Measurements from ENCODE around the gene RNF148.

RNF148 gene, protein sequence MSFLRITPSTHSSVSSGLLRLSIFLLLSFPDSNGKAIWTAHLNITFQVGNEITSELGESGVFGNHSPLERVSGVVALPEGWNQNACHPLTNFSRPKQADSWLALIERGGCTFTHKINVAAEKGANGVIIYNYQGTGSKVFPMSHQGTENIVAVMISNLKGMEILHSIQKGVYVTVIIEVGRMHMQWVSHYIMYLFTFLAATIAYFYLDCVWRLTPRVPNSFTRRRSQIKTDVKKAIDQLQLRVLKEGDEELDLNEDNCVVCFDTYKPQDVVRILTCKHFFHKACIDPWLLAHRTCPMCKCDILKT

DNA sequence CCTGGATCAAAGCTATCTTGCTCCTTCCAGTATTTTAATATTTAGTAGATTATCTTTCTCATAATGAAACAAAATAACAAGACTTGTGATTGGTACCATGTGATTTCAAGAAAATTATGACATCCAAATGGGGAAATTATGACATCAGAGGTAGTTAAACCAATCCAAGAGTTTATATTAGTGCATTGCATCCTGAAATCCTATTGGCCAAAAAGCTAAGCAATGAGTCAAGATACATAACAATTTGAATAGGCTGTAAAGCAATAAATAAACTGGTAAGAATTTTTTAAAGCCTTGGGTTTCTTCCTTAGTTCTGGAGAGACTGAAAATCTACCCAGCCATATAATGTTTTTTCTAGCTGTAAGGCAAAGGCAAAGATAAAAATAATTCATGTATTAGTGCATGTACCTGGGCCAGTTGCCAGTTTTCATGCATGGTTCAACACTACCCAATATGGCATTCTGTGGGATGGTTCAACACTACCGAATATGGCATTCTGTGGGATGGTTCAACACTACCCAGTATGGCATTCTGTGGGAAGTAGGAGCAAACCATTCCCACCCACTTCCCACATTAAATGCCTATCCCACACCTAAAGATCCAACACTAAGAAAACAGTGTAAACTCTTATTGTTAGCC, at the start of gene RNF148:
TSS of gene RNF148 (minus strand) at position 51 of the 639 bp plus-strand sequence. CDS start 172 bp downstream, outside the sequence.
- DNase-seq, result no peak

DNA sequence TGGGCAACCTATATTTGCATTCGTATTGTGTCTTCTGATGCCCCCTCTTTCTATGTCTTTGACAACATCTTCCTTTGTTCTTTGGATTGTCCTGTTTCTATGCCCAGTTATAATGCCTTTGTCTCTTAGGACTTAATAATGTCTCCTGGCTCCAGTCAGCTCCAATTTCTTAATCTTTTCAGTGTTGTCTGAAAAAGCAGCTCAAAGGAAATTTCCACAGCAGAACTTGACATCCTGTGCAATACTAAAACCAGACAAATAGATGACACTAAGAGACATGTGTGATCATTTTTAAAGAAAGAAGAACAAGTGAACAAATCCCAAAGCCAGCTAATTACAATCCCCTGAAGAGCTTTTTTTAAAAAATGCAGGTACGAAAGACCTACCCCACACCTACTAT, 47.7 kb upstream of the RNF148 start:
- DNase-seq, result no peak

DNA sequence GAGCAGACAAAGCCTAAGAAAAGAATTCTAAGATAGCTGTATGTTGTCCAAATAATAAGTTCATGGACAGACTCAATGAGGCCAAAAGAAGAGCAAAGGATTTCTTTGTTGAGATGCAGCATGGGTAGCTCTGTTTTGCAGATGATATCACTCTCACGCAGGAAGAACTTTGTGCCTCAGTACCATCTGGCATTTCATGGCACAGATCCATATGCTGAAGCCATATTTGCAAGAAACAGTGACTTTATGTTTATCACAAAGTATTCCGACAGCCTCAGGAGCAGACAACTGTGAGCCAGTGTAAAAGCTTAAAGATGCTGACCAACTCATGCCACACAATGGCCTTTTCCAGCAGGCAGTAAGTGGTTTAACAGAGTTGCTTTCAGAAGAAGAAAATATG, 45.5 kb upstream of the RNF148 start:
- DNase-seq, result no peak

GRCh38 chr7:122746948-122747347, 44.2 kb upstream of the RNF148 start:
- DNase-seq, result no peak

DNA sequence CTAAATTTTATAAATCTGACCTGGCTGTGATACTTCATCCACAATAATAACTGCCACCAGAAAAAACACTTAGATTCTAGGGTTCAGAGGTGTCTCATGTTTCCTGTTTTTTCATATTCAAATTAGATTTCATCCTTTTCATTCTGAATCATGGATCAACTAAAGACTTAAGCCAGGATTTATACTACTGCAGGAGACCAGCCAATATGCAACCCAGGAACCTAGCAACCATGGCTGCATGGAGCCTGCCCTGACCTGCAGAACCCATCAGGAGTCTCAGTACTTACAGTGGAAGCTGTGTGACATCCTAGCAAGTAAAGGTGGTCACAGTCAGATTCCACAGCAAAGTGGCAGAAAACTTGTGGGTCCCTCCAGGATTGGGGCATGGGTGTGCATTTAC, 40.5 kb upstream of the RNF148 start:
- no peak for DNase-seq

DNA sequence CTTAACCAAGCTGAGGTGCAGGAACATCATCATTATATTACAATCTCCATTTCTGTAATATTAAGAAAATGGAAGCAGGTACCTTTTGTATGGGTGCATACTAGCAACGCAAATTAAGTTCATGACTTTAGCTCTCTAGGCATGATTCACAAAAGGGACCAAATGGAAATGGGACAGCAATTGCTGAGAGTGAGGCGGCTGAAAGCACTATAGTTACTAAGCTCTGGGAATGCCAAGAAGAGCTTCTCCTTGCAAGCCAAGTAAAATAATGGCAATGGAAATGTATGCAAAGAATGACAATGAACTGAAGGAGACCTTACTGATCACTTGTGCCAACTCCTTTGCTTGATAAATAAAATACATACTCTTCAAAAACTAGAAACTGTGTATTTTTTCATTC, 36.2 kb upstream of the RNF148 start:
- no peak for DNase-seq

DNA sequence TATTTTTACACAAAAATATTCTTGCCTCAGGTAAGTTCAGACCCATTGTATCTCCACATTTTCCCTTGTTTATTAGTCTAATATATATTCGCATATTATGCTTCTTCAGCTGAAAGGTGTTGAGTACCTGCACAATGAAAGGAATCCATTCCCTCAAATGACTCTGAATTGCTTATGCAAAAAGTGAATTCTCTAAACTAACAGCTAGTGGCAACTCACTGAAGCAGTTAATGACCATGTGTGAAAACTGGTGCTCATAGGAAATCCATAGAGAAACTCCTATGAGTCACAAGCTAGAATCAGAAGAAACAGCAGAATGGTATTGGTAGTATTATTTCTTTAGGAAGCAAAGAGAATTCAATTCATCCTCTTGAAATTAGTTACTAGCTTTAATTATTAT, 33.5 kb upstream of the RNF148 start:
- DNase-seq, result no peak

DNA sequence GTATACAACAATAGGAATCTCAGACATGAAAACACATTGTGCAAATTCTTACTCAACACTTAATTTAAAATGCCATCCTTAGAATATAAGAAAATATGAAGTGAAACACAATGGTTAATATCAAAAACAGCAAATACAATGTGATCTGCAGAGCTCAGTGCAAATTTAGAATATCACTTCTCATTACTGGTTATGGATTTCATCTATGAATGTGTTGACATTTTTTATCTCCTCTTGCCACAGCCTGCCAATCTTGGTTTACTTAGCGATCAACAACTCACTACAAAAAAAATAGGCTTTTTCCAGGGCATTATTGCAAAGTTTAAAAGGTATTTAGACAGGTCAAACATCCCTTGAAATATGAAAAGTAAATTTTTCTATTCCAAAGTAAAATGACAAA, 25.0 kb upstream of the RNF148 start:
- DNase-seq, result no peak

DNA sequence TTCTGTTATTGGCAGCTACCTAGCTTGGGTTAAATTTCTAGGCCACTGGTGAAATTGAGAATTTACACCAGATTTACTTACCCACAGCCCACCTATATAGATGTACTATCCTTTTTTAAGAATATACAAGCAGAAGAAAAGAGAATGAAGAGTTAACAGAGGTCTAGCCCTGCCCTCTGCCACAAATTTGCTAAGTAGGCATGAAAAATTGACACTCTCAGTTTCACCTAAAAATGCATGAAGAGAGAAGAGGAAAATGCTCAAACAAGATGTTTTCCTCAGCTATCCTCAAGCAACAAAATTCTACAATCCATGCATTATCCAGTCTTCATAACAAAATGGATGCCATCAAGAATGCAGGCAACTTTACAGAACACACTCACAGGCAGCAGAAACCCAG, 24.6 kb upstream of the RNF148 start:
- no peak for DNase-seq

DNA sequence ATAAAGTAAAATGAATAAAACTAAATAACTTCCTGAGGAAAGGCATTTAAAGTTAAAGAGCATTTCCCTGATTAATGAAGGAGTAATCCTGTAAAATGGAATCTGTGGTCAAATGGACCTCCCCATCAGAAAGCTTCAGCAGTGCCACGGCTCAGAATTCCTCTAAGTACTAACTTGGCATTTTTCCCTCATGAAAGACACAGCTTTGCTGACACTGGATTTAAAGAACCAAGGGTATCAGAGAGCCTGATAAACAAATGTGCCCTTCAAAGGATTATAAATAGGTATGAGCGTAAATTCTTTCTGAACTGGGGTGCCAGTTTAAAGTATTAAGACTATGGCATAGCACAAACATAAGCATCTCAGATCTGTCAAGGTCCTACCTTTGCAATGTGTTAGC, 24.2 kb upstream of the RNF148 start:
- no peak for DNase-seq

GRCh38 chr7:122724366-122724765, 21.6 kb upstream of the RNF148 start:
- DNase-seq, result no peak

GRCh38 chr7:122719010-122719578, 16.4 kb upstream of the RNF148 start:
- no peak for DNase-seq

DNA sequence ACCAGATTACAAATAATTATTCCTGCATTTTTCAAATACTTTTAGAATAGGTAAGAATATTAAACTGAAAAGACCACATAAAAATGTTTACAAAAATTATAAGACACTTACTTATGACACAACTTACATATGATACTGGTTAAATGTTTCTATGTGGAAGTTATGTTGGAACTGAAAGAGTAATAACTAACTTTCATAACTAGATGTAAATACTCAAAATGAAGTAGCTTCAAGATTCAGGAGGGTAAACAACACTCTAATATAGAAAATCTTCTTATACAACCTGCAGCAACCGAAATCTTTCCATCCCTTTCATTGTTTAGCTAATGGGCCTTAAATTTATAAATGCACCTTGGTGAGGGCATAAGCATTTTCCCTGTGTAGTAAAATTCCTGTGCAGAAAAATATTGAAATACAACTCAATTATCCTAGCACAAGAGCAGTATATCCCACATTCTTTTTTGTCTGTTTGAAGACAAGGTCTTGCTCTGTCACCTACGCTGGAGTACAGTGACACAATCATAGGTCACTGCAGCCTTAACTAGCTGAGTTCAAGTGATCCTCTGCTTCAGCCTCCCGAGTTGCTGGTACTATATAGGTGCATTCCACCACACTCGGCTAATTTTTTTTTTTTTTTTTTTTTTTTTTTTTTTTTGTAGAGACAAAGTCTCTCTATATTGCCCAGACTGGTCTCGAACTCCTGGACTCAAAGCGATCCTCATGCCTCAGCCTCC, 14.8 kb upstream of the RNF148 start:
- no peak for DNase-seq

GRCh38 chr7:122715183-122715582, 12.5 kb upstream of the RNF148 start:
- no peak for DNase-seq

GRCh38 chr7:122710916-122711315, 8.2 kb upstream of the RNF148 start:
- DNase-seq, result no peak

- no peak for DNase-seq
Observed at GRCh38 chr7:122709930-122710646, 7.4 kb upstream of the RNF148 start.

DNA sequence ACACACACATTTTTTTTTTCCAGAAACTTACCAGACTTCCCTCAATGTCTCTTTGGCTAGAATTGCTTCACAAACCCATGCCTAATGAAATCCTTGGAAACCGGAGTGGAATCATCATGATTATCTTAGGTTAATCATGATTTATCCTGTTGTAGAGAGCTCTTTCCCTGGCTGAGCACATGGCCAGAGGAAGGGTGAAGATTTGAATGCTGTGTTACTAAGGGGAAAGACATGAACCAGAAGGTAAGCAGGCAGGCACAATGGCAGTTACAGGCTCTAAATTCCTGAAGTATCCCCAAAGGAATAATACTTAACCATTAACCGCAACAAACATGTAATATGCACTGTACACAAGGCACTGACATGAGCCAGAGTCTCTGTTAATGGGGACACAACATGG, 4.1 kb upstream of the RNF148 start:
- no peak for DNase-seq

DNA sequence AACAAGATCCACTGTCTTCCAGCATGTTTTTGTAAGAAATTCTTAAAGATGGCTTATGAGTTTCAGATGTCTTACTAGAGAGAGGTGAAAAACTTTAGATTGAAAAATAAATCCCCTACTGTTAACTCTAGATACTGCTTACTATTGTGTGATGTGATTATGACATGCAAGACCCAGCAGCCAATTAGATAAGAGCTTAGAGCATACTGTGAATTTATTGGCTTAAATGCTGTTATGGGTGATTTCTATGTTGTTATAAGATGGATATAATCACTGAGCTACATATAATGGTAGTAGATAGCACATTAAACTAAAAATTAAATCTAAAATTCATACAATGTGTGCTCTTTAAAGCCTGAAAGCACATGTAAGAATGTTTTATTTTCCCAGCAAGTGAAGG, 3.7 kb downstream of the RNF148 start, which contains the start of gene RNF133:
TSS of gene RNF133 (minus strand) at position 101 of the 400 bp plus-strand sequence. CDS start 199 bp downstream, outside the sequence.
- DNase-seq, result no peak

DNA sequence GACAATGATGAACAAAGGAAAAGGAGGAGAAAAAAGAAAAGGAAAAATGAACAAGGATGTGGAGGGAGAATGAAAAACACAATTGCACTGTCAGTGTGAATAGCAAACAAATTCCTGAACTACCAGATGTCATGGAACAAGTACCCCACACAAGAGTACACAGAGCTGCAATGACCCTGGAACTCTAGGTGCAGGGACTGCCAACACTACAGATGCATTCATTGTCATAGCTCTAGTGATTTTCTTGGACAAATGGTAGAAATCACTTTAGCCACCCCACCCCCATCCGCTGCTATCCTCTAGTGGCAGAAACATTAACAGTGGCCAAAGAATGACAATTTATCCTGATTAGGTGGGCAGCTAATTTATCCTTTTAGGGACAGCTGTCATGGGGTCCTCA, 6.9 kb downstream of the RNF148 start:
- no peak for DNase-seq

GRCh38 chr7:122694697-122695096, 8.0 kb downstream of the RNF148 start:
- DNase-seq, result no peak

GRCh38 chr7:122692769-122693309, 9.9 kb downstream of the RNF148 start:
- DNase-seq, result no peak

DNA sequence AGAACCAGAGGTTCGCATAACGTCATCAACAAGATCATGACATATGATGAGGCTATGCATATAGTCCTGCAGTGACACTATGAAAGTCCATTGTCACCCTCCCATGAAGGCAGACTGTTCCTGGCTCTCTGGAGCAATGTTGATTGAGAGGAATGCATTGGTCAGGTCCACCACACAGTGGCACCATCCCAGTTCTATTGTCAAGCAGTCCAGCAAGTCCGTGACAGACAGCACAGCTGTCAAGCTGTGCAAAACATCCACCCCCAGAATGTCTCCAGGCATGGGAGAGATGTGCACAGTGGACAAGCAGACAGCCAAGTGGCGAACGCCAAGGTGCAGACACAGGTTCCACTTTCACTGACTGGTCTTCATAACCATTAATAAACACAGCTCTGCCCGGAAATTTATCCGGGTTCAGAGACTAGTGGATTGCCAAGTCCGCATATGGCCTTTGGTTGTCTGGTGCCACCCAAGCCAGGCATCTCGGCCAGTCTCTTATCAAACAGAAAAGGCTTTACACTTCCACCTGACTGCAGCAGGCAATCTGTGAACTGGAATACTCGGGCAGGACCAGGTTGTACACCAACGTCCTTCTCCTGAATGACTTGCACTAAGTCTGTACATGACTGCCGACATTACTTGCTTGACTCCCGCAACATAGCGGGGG, 11.0 kb downstream of the RNF148 start:
- DNase-seq, result no peak

Data from cortex of kidney (tissue), 1 donor.